GM19372 (cell line): ENCODE results near the gene HPS4.

Experiments
- ATAC-seq: cut with Tn5 transposase; IDR thresholded peaks from one replicate; pipeline ENCODE4 v1.9.1; 2021; ENCODE audit warnings: mild to moderate bottlenecking, low read depth, moderate library complexity; ENCODE audit not compliant: unreplicated experiment

Gene HPS4

DNA sequence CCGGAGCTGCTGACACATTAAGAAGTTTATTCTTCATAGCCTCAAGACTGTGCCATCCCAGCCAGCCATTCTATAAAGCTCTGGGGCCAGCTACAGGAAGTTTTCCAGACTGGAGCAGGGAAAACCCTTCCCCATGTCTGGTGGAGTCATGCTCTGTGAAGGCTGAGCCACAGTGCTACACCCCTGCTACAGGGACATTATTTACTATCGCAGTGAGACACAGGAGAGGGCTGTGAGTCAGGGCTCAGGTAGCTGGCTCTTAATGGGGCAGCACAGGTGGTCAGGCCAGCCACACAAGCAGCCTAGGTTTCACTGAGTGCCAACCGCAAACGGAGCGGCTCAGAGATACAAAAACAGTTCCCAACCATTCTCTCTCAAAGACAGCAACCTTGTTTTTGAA lies 12.1 kb downstream of the HPS4 start:
- ATAC-seq: no peak

DNA sequence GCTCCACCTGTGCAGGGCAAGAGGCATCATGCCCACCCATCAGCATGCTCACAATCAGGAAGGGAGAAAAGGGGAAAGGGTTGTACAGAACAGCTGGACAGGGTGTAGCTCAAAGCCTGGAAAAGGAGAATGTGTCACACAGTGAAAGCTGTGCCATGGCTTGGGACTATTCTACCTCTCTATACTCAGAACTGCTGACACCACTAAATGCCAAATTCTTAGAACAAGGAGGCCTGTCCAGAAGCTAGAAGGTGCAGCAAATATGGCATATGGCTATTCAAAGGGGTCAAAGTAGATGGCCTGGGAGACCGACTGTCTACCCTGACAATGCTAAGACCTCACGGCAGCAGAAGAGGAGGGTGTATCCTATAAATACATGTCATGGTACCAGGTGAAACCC lies 12.8 kb downstream of the HPS4 start:
- no peak for ATAC-seq

DNA sequence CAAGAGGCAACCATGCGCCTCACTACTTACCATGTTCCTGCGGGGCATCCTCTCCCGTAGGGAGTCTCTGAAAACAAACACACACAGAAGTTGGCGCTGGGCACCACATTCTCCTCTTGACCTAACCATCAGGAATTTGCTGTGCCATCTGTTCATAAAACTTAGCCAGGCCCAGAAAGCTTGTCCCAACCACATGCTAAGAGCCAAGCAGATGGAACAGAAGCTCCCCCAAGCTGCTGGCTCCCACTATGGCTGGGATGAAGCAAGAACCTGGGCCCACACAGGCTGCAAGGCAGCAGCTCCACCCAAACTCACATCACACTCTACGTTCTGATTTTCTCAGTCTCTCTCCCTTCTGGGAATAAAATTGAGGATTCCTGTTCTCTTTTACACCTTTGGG lies 17.4 kb downstream of the HPS4 start:
- no peak for ATAC-seq

DNA sequence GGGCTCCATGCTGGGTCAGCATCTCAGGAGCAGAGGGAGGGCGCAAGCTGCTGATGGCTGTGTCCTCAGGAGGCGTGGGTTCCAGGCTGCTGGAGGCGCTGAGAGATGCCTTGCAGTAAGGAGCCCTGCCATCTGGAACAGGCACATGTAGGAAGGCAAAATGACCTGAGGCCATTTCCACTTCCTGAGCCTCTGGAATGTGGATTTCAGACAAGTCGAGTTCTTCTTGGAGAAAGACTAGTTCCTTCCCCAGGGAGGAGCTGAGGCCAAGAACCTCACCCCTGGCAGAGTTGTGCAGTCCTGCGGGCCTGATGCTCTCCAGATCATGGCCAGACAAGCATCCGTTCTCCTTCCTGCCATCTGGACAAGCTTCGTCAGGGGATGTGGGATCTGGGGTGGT lies 19.3 kb downstream of the HPS4 start:
- no peak for ATAC-seq

DNA sequence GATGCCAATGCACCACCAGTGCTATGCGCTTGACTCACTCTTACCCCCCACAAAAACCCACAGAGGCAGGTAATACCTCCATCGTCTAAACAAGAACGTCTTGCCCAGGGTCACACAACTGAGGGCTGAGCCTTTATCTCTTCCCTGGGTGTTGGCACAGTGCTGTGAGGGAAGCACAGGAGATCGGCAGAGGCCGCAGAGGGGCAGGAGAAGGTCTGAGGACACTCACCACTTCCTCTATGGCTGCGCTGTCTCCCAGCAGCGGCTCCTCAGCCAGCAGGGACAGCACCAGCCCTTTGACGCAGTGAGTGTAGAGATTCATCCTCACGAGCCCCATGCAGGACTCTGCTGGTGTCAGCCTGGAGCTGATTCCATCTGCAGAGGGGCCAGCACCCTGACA lies 19.9 kb downstream of the HPS4 start:
- ATAC-seq: no peak

DNA sequence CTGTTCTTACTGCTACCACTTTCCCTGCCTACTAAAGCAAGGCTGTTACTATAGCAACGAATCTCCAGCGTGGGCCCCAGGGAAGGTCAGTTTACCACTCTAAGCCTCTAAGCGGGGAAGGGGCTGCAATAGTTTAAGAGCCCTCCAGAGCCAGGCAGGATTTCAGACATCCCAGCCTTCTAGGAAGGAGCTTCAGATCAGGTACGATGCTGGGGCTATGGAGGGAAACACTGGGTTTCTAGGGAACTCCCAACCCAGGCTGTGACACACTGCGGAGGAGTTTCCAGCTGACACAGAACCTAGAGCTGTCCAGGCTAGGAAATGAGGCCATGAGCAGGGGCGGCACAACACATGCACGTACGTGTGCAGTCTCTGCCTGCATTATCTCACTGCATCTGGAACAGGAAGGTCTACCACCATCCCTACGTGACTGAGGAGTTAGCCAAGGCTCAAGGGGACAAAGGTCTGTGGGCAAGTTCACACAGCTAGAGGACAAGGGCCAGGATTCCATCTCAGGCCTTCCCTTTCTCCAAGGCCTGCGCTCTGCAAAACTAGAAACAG lies 20.4 kb downstream of the HPS4 start:
- ATAC-seq: no peak

DNA sequence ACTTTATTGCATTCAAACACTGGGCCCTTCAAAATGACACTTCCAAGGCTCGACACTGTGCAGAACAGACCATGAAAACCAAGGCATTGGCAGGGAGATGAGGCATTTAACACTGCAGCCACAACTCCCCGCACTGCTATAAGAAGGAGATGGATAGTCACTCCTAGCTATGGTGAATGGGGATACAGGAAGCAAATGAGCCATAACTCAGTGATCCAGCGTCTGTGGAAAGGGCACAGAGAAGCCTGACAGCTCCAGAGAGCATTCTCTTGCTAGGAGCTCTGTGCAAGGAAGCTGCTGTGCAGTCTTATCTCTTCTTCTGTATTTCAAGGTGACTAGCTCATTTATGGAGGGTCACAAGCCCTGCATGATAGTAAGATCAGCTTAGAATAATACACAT lies 20.9 kb downstream of the HPS4 start:
- ATAC-seq: no peak

DNA sequence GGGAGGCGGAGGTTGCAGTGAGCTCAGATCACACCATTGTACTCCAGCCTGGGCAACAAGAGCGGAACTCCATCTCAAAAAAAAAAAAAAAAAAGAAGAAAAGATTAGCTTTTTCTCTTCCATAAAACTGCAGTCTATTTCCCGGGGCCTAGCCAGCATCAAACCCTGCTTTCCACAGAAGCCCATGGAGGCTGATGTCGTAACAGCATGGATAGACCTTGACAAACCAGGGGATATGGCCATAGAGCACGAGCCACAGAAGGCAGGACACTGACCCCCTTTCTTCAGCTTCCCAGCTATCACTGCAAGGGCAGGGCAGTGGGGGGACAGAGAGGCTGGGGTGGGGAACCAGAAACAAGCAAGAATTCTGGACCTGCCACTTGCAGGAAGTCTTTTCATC lies 21.5 kb downstream of the HPS4 start:
- ATAC-seq: no peak

DNA sequence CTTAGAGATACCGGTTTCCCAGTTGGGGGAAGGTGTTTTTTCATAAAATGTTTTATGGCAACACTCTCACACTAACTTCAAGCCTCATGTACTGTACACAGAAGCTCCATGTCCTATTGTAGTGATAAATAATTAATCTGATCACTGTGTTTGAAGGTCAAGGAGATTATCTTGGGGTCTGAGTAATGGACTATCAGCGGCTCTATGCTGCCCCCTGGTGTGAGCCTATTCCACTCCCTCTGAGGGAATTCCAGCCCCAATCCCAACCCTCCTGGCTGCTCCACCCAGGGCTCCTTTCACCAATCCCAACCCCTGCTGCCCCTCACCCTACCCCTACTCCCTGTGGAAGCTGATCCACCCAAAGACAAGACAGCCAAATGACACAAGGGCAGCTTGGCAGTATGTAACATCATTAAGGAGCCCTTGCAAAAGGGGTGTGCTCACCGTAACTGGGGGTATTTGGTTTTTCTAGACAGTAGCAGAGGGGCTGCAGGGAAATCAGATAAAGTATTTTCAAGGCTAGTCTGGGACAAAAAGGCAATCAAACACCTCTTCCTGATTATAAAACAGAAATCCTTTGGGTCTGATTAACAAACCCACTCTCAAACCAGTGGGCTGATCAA lies 22.3 kb downstream of the HPS4 start:
- ATAC-seq: no peak

DNA sequence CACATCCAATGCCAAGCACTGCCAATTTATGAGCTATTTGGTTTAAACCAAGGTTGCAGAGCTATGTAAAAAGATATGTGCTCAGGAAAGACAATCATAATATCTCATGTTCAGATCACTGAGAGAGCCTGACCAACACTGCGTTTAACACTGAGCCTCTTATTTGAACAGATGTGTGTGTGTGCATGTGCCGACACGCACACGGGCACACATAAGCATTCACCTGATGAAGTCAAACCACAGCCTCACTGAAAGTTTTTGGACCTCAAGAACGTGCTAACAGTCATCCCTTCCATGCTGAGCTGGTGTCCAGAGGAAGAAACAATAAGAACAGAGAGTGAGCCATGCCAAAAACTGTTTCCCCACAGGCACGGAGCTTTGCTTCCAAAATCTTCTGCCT lies 23.4 kb downstream of the HPS4 start:
- no peak for ATAC-seq

DNA sequence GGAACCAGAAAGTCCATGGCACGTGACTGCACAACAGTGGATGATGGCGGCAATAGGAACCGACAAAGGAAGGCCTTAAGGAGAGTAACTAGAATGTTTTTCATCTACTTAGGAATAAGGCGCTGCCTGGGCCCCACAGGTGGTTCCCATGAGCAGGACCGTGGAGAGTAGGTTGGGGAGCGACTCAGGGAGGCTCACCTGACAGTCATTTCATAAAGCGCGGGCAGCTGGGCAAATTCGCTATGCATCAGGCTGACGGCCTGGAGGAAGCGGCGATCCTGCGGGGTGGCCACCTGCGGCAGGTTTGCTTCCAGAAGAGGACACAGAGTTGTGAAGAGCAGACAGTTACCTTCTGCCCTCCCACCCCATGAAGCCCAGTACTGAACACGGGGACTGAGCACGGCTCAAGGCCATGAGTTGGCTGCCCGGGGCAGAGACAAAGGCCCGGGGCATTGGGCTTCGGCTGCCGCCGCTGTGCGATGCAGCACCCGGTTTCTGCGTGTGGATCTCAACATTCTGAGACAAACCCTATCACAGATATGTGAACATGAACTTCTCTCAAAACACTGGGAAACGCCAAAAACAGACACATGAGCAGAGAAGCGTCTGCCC lies 25.8 kb downstream of the HPS4 start:
- no peak for ATAC-seq

DNA sequence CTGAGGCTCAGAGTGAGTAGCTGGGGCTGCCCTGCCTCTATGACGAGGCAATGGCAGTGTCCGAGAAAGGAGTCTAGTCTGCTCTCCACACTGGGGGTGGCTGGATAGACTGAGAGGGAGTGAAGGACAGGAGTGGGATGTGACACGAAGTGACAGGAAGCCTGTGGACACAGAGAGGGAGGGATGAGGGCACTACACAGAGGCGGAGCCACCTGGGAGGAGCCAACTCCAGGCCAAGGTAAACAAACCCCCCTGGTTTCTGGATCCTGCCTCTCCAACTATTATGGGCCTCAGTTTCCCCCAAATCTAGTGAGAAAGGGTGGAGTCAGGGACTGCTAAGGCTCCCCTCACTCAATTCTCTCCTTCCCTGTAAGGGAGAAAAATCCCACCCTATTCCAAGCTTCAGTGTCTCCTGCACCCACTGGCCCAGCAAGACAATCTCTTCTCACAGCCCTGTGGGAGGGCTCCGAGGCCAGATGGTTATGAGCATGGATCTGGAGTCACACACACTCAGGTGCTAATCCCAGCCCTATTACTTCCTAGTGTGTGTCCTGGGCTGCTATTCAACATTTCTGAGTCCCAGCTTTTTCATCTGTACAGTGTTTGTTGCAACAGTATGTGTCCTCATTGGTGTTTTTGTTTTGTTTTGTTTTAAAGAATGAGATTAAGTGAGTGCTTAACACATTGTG lies 29.6 kb downstream of the HPS4 start:
- no peak for ATAC-seq

DNA sequence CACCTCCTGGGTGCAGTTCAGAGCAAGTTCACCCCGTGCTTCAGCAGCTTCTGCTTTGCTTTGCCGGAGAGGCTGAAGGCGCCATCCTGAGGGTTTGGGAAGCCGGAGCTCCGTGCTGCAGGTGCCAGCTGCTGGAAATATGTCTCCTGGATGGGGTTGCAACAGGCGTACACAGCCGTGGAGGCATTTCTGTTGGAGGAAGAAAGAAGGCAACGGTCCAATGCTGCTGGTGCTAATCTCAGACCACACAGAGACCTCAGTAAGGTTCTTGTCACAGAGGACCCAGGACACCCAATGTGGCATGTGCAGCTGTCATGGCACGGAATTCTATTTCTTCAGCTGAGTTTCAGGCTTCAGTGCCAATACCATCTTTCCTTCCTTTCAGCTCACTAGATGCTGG lies 30.4 kb downstream of the HPS4 start:
- no peak for ATAC-seq

DNA sequence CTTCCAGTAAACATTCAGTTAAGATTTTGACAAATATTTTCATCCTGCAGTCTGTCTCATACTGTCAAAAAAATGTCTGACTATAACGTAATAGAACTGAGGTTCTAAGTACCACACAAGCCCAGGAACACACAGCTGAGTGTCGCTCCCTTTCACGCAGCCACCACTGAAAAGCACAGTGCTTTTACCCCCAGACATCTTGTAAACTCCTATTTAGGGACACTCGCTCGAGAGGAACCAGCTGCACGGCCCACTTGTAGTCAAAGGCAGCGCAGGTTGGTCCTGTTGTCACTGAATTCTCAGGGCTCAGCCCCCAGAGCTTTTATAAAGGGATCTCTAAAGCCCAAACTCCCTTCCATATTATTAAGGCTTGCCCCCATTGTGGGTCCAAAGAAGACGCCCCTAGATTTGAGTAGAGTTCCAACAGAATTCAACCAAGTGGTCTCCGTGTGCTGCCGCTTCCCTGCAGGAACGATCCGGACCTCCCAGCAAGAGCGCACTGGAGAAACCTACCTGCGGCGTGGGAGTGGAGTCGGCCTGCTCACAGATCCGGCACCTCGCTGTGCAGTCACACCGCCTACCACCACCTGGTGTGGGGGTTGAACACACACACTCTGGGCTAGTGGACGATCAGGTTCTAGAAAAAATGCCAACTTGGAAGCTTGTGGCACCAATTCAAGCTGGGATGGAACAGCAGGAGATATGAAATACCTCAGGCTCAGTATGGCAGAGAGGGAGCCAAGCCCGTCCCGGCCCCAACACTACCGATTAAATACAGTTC lies 31.2 kb downstream of the HPS4 start:
- ATAC-seq: no peak

DNA sequence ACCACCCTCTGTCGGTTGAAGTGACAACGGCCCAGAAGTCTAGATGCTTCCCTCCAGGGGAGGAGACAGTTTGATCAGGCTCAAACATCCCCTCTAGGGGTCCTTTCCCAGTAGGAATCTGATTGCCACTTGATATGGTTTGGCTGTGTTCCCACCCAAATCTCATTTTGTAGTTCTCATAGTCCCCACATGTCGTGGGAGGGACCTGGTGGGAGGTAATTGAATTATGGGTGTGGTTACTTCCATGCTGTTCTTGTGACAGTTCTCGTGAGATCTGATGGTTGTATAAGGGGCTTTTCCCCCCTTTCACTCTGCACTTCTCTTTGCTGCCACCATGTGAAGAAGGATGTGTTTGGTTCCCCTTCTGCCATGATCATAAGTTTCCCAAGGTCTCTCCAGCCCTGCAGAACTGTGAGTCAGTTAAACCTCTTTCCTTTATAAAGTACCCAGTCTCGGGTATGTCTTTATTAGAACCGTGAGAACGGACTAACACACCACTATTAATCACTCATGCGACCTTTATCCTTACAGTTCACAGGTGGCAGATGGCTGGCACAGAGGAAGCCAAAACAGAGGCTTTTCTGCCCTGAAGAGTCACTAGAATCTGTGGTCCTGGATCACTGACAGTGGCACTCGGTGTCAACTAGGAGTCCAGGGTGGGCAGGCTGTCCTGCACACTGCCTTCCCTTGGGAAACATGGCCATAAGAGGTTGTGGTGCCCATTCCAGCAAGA lies 33.0 kb downstream of the HPS4 start:
- no peak for ATAC-seq

DNA sequence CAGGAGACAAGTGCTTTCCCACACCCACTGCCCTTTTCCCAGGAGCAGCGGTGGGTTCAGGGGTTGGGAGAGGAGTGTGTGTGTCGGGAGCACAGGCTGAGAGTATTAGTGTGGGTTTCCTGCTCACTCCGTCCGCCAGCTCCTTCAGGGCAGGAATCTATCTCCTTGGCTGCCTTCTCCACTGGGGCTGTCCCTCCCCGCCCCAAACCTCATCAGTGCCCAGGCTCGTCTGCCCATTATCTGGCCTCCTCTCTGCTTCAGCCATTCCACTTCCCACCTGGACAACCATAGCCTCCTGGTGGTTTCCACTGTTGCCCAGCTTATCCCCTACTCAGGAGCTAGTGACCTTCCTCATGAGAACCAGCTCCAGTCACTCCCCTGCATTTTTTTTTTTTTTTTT lies 34.6 kb downstream of the HPS4 start:
- no peak for ATAC-seq

DNA sequence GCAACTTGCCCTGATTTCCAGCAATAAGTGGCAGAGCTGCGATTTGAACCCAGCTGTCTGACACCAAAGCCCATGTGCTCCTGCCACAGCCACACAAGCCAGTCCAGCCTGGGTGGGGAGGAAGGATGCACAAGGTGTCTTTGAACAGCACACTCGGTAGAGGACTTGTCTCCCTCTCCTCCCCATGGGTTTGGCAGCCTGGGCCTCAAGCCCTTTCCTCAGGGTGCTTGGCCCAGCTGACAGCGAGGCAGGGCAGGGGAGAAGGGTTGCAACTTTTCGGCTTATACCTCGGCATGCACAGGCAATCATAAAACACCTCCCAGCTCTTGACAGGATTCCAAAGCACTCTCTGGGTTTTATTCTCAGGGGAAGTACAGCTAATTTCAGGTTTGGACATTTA lies 35.2 kb downstream of the HPS4 start:
- ATAC-seq: no peak

DNA sequence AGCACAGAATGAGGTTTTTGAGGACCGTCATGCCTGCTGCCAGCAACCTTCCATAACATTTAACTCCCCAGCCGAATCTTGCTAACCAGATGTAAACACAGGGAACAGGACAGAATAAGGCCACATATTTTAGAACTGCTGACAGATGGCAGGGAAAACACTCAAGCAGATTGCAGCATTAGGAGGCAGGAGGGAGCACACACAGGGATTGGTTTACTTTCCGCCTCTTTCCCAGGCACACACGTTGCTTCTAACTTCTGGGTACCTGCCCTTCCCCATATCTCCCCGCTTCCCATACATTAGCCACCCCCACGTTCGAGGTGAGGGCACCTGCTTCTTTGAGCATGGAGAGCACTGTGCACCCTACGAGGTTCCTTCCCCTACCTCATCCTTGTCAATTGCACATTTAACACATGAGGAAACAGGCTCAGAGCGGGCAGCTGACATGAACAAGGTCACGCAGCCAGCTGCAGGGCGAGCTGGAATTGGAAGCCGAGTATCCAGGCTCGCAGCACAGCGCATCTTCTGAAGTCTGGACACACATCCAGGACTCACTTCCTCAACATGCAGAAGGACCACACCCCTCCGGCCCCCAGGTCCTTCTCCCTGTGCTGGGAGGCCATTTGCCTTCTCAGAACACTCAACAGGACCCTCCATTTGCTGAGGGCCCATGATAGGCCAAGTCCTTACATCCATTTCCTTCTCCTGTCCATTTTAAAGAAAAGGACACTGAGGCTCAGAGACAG lies 35.8 kb downstream of the HPS4 start:
- no peak for ATAC-seq

DNA sequence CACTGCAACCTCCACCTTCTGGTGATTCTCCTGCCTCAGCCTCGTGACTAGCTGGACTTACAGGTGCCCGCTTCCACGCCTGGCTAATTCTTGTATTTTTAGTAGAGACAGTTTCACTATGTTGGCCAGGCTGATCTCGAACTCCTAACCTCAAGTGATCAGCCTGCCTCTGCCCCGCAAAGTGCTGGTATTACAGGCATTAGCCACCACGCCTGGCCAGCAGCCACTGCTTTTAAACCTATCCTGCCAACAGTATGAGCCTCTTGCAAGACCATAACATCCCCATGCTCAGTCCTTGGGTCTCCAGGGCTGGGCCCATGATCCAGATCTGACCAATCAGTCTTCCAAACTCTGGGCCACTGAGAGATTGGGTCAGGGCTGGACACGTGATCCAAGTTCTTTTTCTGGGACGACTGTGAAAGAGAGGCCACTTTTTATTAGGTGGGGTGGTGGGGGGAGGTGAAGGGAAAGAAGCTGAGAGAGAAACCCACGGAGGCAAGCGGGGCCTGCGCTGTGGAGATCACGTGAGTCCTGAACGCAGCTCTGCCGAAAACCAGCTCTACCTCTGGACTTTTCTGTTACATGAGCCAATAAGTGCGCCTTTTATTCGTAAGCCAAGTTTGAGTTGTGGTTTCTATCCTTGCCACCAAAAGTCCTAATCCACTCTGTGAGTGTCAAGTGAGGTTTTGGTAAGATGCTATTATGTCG lies 36.6 kb downstream of the HPS4 start:
- no peak for ATAC-seq
